ENCODE results near the gene KANSL1L.

KANSL1L gene

GRCh38 chr2:210054696-210055095 lies 116.5 kb downstream of the KANSL1L start:
- Histone ChIP-seq H4K20me1 (ENCODE audit: insufficient read depth, low read length) (no peaks in the 10 kb centered on the region), H3K9me3 (ENCODE audit: insufficient read depth, low read length) (no peaks in the 10 kb centered on the region), H3K9ac (ENCODE audit: low read length) (no peak overlapping the region), H3K27me3 (ENCODE audit: low read depth, low read length) (no peaks in the 10 kb centered on the region), H3K27ac (ENCODE audit: low read length) (no peak overlapping the region), H3K4me2 (ENCODE audit: low read length) (no peak overlapping the region), H3K4me1 (ENCODE audit: low read length) (no peaks in the 10 kb centered on the region), H3K36me3 (replicated peaks; ENCODE audit: low read depth, low read length) (no peaks in the 10 kb centered on the region), H3K4me3 (ENCODE audit: low read length) (no peak overlapping the region), H2AFZ (ENCODE audit: low read depth, low read length) (no peak overlapping the region), H3K79me2 (ENCODE audit: low read length) (no peaks in the 10 kb centered on the region)
- TF ChIP-seq CTCF (IDR thresholded peaks at IDR 0.05; ENCODE audit: low read depth, low read length) (no peak), EZH2phosphoT487 (IDR thresholded peaks at IDR 0.05; ENCODE audit: low read depth) (no peak)

- H3K27ac ChIP-seq (ENCODE audit: low read length) = no peak overlapping the region
- H3K27me3 ChIP-seq (ENCODE audit: low read depth, low read length) = no peaks in the 10 kb centered on the region
- no peaks in the 10 kb centered on the region for H3K79me2 ChIP-seq (ENCODE audit: low read length)
- H3K9ac ChIP-seq (ENCODE audit: low read length) = no peak overlapping the region
- no peak overlapping the region for H3K4me2 ChIP-seq (ENCODE audit: low read length)
- H4K20me1 ChIP-seq (ENCODE audit: insufficient read depth, low read length) = no peaks in the 10 kb centered on the region
- no peak overlapping the region for H3K4me3 ChIP-seq (ENCODE audit: low read length)
- H2AFZ ChIP-seq (ENCODE audit: low read depth, low read length) = no peak overlapping the region
- H3K36me3 ChIP-seq (replicated peaks; ENCODE audit: low read depth, low read length) = peaks cover 14% of the 10 kb centered on the region
- TF ChIP-seq CTCF (IDR thresholded peaks at IDR 0.05; ENCODE audit: low read depth, low read length) = no peak
- TF ChIP-seq EZH2phosphoT487 (IDR thresholded peaks at IDR 0.05; ENCODE audit: low read depth) = no peak
- H3K4me1 ChIP-seq (ENCODE audit: low read length) = peaks cover 14% of the 10 kb centered on the region
- H3K9me3 ChIP-seq (ENCODE audit: insufficient read depth, low read length) = peaks cover 6% of the 10 kb centered on the region; the same call in 1 of the 2 replicates
These were observed 120.3 kb downstream of the KANSL1L start for GRCh38 chr2:210050885-210051284.

GRCh38 chr2:210049831-210050230 lies 121.4 kb downstream of the KANSL1L start:
- H4K20me1 ChIP-seq (ENCODE audit: insufficient read depth, low read length) = no peaks in the 10 kb centered on the region
- no peak overlapping the region for H3K27ac ChIP-seq (ENCODE audit: low read length)
- H3K4me3 ChIP-seq (ENCODE audit: low read length) = no peak overlapping the region
- H3K4me1 ChIP-seq (ENCODE audit: low read length) = peaks cover 14% of the 10 kb centered on the region
- H3K27me3 ChIP-seq (ENCODE audit: low read depth, low read length) = no peaks in the 10 kb centered on the region
- no peaks in the 10 kb centered on the region for H3K79me2 ChIP-seq (ENCODE audit: low read length)
- no peak overlapping the region for H3K4me2 ChIP-seq (ENCODE audit: low read length)
- TF ChIP-seq EZH2phosphoT487 (IDR thresholded peaks at IDR 0.05; ENCODE audit: low read depth) (no peak), CTCF (IDR thresholded peaks at IDR 0.05; ENCODE audit: low read depth, low read length) (no peak)
- H3K9ac ChIP-seq (ENCODE audit: low read length) = no peak overlapping the region
- H3K36me3 ChIP-seq (replicated peaks; ENCODE audit: low read depth, low read length) = peaks cover 14% of the 10 kb centered on the region
- no peak overlapping the region for H2AFZ ChIP-seq (ENCODE audit: low read depth, low read length)
- H3K9me3 ChIP-seq (ENCODE audit: insufficient read depth, low read length) = peaks cover 6% of the 10 kb centered on the region; the same call in 1 of the 2 replicates

- Histone ChIP-seq H3K4me2 (ENCODE audit: low read length) (peak overlapping the region; percentile 46), H4K20me1 (ENCODE audit: insufficient read depth, low read length) (no peaks in the 10 kb centered on the region), H3K27me3 (ENCODE audit: low read depth, low read length) (no peaks in the 10 kb centered on the region), H3K4me3 (ENCODE audit: low read length) (no peak overlapping the region), H3K79me2 (ENCODE audit: low read length) (no peaks in the 10 kb centered on the region), H3K9ac (ENCODE audit: low read length) (no peak overlapping the region), H3K4me1 (ENCODE audit: low read length) (peaks cover 14% of the 10 kb centered on the region), H3K27ac (ENCODE audit: low read length) (peak overlapping the region; percentile 65), H3K9me3 (ENCODE audit: insufficient read depth, low read length) (peaks cover 6% of the 10 kb centered on the region; the same call in 1 of the 2 replicates), H2AFZ (ENCODE audit: low read depth, low read length) (no peak overlapping the region), H3K36me3 (replicated peaks; ENCODE audit: low read depth, low read length) (peaks cover 14% of the 10 kb centered on the region)
- TF ChIP-seq CTCF (IDR thresholded peaks at IDR 0.05; ENCODE audit: low read depth, low read length) (no peak), EZH2phosphoT487 (IDR thresholded peaks at IDR 0.05; ENCODE audit: low read depth) (no peak)
These were observed 124.2 kb downstream of the KANSL1L start for GRCh38 chr2:210046851-210047500.
